ENCODE measurements around the gene TAS1R2. TPM values are rescaled to one million over a fixed set of nuclear protein-coding genes. Genes with fewer than 3 reads are reported as not detected.

TAS1R2 gene
- polyA plus RNA-seq, 2 of the 4 experiments (the other 2 are of a cell fraction): not detected

DNA sequence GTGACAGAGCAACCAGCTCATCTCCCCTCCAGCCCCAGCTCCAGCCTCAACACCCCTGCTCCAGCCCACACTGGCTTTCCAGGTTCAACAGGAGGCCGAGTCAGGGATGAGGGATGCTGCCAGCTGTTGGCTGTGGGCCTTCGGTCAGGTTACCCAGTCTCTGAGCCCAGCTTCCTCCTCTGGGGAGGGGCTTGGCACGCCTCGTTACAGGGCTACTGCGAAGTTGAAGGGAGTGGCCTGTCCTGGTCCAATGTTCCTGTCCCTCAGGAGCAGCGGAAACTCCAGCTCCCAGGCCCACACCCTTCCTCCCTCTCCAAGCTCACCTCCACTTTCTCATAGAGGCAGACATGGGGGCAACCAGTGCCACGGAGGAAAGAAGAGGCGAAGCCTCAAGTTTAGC lies 15.1 kb upstream of the TAS1R2 start:
- Histone ChIP-seq H3K4me1 (no peaks in the 10 kb centered on the region), H3K4me3 (no peak overlapping the region), H3K4me2 (no peak overlapping the region), H3K27ac (no peak overlapping the region), H3K9me3 (no peaks in the 10 kb centered on the region)
- POLR2A ChIA-PET: no interaction called here
- CTCF ChIA-PET: interaction anchor here (0.9 to 9.6 kb wide), 24 partner anchors 9 to 281 kb away, joined by 3 to 73 read pairs (median 6); no protein-coding TSS in a partner anchor
- WGBS (ENCODE audit: missing lambda C conversion rate): 100% methylated on average over 4 of the region's 8 CpGs
- FAIRE-seq: no peak
- TF ChIP-seq HEYL (CRISPR knock-in tag; IDR thresholded peaks at IDR 0.05) (no peak), HMGXB4 (CRISPR knock-in tag; IDR thresholded peaks at IDR 0.05; ENCODE audit: borderline replicate concordance) (no peak), POLR2AphosphoS2 (conservative IDR thresholded peaks at IDR 0.05; ENCODE audit: low read length) (no peak), HES2 (IDR thresholded peaks at IDR 0.05) (no peak), CHD4 (IDR thresholded peaks at IDR 0.05; ENCODE audit: borderline replicate concordance) (no peak), CTCF (IDR thresholded peaks at IDR 0.05) (no peak), ZC3H11A (IDR thresholded peaks at IDR 0.05) (no peak), GATA3 (IDR thresholded peaks at IDR 0.05; ENCODE audit: borderline replicate concordance) (no peak), TP53 (CRISPR knock-in tag; IDR thresholded peaks at IDR 0.05) (no peak), NPAS2 (CRISPR knock-in tag; IDR thresholded peaks at IDR 0.05; ENCODE audit: borderline replicate concordance) (no peak), RNF2 (IDR thresholded peaks at IDR 0.05; ENCODE audit: borderline replicate concordance, low read depth) (no peak), CEBPB (IDR thresholded peaks at IDR 0.05) (no peak), FOSB (CRISPR knock-in tag; IDR thresholded peaks at IDR 0.05) (no peak), HOXA7 (CRISPR knock-in tag; IDR thresholded peaks at IDR 0.05) (no peak), ZNF302 (CRISPR knock-in tag; IDR thresholded peaks at IDR 0.05) (no peak), HOXB5 (CRISPR knock-in tag; IDR thresholded peaks at IDR 0.05) (no peak), KDM5A (IDR thresholded peaks at IDR 0.05) (no peak), JUN (IDR thresholded peaks at IDR 0.05) (no peak), EP300 (IDR thresholded peaks at IDR 0.05) (no peak)
- DNase-seq (ENCODE audit: low read depth in 1 of 2, low spot score in 1 of 2): no peak
- no peak for ATAC-seq

GRCh38 chr1:18874036-18874435 lies 14.6 kb upstream of the TAS1R2 start:
- DNase-seq (ENCODE audit: low read depth in 1 of 2, low spot score in 1 of 2) (no peak), ATAC-seq (no peak), FAIRE-seq (no peak)
- H3K4me1 ChIP-seq: no peaks in the 10 kb centered on the region
- H3K9me3 ChIP-seq: no peaks in the 10 kb centered on the region
- WGBS (ENCODE audit: missing lambda C conversion rate): 54% methylated on average over 5 of the region's 6 CpGs
- POLR2A ChIA-PET: no interaction called here
- no peak overlapping the region for H3K4me3 ChIP-seq
- CTCF ChIA-PET: interaction anchor here (0.7 to 9.6 kb wide), 19 partner anchors 8 to 297 kb away, joined by 3 to 73 read pairs (median 7); no protein-coding TSS in a partner anchor
- no peak overlapping the region for H3K27ac ChIP-seq
- H3K4me2 ChIP-seq: no peak overlapping the region
- TF ChIP-seq MAZ (IDR thresholded peaks at IDR 0.05; ENCODE audit: borderline replicate concordance, low read depth, low read length) (no peak), RAD21 (conservative IDR thresholded peaks at IDR 0.05 in 1 of 2, IDR thresholded peaks at IDR 0.05 in 1 of 2) (no peak), ZNF302 (CRISPR knock-in tag; IDR thresholded peaks at IDR 0.05) (no peak), ZSCAN20 (CRISPR knock-in tag; IDR thresholded peaks at IDR 0.05) (no peak), ZC3H11A (IDR thresholded peaks at IDR 0.05) (no peak), HEYL (CRISPR knock-in tag; IDR thresholded peaks at IDR 0.05) (no peak), NFE2L2 (conservative IDR thresholded peaks at IDR 0.05; ENCODE audit: low read length) (no peak), EP300 (IDR thresholded peaks at IDR 0.05) (no peak), RNF2 (IDR thresholded peaks at IDR 0.05; ENCODE audit: borderline replicate concordance, low read depth) (no peak), HOXA7 (CRISPR knock-in tag; IDR thresholded peaks at IDR 0.05) (no peak), HES2 (IDR thresholded peaks at IDR 0.05) (no peak), HOXB5 (CRISPR knock-in tag; IDR thresholded peaks at IDR 0.05) (no peak), CBX2 (IDR thresholded peaks at IDR 0.05; ENCODE audit: borderline replicate concordance, low read depth) (no peak), CEBPB (IDR thresholded peaks at IDR 0.05) (no peak), CBX8 (IDR thresholded peaks at IDR 0.05) (no peak), CTCF (IDR thresholded peaks at IDR 0.05) (no peak), ESRRA (IDR thresholded peaks at IDR 0.05; ENCODE audit: borderline replicate concordance, low read length) (no peak), HMGXB4 (CRISPR knock-in tag; IDR thresholded peaks at IDR 0.05; ENCODE audit: borderline replicate concordance) (no peak), KDM5A (IDR thresholded peaks at IDR 0.05) (no peak)

Data from A549 (cell line).